HTERT RPE-1 (cell line): ENCODE data around the gene RNF32.
"Not testable (repeated sequence)": the region's sequence is repeated elsewhere in the genome, so short reads cannot be mapped to it uniquely, and the experiment has no call there.

ENCODE experiments used
- in situ Hi-C: fragments of 300-500 bp; cut with MboI; formaldehyde crosslinking; loops from 4 replicates; pipeline ENCODE4 v1.14.3; 2020; ENCODE audit warnings: low sequenced_read_pairs

The RNF32 gene

GRCh38 chr7:156673454-156673853 is 32.9 kb downstream of the RNF32 start:
- in situ Hi-C loops = no loop called here

GRCh38 chr7:156673902-156674301 is 33.3 kb downstream of the RNF32 start:
- in situ Hi-C loops = no loop called here

DNA sequence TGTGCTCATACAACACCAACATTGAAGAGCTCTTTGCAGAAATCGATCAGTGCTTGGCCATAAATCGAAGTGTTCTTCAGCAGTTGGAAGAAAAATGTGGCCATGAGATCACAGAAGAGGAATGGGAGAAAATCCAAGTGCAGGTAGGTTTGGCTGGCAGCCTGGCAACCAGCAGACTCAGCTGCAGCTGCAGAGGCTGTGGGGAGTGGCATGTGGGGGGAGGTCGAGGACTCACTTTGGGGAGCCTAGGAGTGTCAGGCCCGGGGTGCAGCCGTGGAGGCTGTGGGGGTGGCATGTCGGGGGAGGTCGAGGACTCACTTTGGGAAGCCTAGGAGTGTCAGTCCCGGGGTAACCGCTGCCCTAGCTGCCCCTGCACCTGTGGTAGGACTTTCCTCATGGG is 35.1 kb downstream of the RNF32 start:
- in situ Hi-C loops = no loop called here

DNA sequence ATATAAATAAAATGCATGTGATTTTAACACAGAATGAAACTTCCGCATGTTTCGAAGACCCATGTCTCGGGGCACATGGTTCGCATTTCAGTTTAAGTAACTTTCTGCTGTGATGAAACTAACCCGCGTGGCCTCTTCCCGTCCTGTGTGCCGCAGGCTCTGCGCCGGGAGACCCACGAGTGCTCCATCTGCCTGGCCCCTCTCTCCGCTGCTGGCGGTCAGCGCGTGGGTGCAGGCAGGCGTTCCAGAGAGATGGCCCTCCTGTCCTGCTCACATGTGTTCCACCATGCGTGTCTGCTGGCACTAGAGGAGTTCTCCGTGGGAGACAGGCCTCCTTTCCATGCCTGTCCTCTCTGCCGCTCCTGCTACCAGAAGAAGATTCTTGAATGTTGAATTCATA is 35.7 kb downstream of the RNF32 start:
- in situ Hi-C loops = no loop called here

- in situ Hi-C loops = no loop called here
Measured at GRCh38 chr7:156677374-156678054, 36.9 kb downstream of the RNF32 start.

GRCh38 chr7:156680281-156680680 is 39.7 kb downstream of the RNF32 start:
- in situ Hi-C loops = no loop called here

DNA sequence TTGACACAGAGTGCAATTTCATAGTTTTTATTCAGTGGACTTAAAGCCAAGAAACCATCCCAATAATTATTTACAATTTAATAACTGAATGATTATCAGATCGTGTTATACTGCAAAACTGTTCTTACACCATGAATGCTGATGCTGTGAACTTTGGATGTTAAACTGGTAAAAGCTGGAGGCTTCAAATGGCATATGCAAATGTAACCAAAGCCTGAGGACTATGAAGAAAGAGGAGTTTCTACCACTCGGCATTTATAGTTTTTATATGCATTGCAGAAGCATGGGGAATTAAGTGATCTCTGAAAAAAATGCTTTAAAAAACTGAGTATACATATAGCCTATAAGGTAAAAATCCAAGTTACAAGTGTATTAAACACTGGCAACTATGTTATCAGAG is 42.4 kb downstream of the RNF32 start:
- in situ Hi-C loops = no loop called here

- in situ Hi-C loops = no loop called here
Measured at GRCh38 chr7:156684251-156684650, 43.7 kb downstream of the RNF32 start.

GRCh38 chr7:156684661-156685060 is 44.1 kb downstream of the RNF32 start:
- in situ Hi-C loops = no loop called here

DNA sequence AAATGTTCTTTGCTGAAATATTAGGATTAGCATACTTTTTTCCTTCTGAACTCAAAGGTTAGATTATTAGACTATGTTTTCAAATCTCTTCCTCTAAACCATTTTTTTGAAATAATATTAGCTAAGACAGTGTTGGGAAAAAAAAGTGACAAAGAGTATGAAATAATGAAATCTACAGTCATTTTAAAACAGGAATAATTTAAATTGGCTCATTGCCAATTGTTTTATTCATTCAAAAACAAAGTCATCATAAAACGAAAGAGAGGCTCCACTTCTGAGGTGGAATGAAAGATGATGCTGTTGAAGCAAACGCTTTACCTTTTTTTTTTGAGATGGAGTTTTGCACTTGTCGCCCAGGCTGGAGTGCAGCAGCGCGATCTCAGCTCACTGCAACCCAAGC is 51.2 kb downstream of the RNF32 start:
- in situ Hi-C loops = no loop called here

- in situ Hi-C loops = no loop called here
Measured at GRCh38 chr7:156692849-156693248, 52.3 kb downstream of the RNF32 start.

DNA sequence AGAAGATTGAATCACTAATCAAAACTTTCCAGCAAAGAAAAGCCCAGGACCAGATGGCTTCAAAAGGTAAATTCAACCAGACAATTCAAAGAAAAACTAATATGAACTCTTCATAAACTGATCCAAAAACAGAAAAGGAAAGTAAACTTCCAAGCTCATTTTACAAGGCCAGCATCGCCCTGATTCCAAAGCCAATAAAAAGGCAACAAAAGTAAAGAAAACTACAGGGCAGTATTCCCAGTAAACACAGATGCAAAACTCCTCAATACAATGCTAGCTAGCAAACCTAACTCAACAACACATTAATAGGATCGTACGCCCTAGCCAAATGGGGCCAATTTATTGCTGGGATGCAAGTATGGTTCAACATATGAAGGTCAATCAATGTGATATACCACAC is 53.1 kb downstream of the RNF32 start:
- in situ Hi-C loops = no loop called here

DNA sequence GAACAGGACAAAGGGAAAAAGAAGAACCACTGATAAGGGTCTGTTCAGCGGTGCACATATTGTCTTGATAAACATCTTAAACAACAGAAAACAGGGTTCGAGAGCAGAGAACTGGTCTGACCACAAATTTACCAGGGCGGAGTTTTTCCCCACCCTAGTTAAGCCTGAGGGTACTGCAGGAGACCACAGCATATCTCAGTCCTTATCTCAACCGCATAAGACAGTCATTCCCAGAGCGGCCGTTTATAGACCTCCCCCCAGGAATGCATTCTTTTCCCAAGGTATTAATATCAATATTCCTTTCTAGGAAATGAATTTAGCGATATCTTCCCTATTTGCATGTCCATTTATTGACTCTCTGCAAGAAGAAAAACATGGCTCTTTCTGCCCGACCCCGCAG is 56.7 kb downstream of the RNF32 start:
- in situ Hi-C loops = not testable (repeated sequence)

DNA sequence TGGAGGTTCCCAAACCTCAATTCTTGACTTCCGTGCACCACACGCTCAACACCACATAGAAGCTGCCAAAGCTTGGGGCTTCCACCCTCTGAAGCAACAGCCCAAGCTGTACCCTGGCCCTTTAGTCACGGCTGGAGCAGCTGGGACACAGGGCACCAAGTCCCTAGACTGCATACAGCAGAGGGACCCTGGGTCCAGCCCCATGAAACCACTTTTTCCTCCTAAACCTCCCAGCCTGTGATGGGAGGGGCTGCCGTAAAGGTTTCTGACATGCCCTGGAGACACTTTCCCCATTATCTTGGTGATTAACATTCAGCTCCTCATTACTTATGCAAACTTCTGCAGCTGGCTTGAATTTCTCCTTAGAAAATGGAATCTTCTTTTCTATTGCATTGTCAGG is 57.9 kb downstream of the RNF32 start:
- in situ Hi-C loops = not testable (repeated sequence)

DNA sequence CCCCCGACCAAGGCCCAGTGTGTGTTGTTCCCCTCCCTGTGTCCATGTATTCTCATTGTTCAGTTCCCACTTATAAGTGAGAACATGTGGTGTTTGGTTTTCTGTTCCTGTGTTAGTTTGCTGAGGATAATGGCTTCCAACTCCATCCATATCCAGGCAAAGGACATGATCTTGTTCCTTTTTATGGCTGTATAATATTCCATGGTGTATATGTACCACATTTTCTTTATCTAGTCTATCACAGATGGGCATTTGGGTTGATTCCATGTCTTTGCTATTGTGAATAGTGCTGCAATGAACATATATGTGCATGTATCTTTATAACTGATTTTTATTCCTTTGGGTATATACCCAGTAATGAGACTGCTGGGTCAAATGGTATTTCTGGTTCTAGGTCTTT is 61.2 kb downstream of the RNF32 start:
- in situ Hi-C loops = not testable (repeated sequence)

- in situ Hi-C loops = no loop called here
Measured at GRCh38 chr7:156702399-156702798, 61.8 kb downstream of the RNF32 start.

GRCh38 chr7:156703209-156703608 is 62.6 kb downstream of the RNF32 start:
- in situ Hi-C loops = no loop called here

DNA sequence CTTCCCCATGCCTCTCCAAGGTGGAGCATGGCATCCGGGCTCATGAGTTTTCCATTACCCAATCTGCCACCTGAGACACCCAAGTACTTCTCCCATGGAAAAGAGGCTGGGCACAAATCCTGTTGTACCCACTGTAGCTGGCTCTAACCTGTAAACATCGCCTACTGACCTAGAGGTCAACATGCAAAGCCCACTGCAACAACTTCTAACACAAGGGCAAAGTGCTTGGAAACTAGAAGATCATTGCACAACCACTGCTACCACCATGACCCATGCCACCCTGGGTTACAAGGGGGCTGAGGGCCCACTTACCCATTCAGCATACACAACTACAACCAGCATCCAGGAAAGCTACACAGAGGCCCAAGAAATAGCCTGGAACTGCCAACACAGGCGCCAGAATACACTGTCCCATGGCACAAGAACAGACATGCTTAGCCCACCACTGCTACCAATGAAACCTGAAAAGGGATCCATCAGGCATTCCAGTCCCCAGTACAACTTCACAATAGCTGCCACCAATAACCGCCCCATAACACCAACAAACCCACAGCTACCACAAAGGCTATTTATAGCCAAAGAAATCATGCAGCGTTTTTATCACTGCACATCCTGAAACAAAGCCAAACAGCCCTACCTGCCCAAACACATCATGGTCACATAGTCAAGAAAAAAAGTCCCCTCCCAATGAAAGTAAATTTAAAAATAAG is 63.4 kb downstream of the RNF32 start:
- in situ Hi-C loops = no loop called here

DNA sequence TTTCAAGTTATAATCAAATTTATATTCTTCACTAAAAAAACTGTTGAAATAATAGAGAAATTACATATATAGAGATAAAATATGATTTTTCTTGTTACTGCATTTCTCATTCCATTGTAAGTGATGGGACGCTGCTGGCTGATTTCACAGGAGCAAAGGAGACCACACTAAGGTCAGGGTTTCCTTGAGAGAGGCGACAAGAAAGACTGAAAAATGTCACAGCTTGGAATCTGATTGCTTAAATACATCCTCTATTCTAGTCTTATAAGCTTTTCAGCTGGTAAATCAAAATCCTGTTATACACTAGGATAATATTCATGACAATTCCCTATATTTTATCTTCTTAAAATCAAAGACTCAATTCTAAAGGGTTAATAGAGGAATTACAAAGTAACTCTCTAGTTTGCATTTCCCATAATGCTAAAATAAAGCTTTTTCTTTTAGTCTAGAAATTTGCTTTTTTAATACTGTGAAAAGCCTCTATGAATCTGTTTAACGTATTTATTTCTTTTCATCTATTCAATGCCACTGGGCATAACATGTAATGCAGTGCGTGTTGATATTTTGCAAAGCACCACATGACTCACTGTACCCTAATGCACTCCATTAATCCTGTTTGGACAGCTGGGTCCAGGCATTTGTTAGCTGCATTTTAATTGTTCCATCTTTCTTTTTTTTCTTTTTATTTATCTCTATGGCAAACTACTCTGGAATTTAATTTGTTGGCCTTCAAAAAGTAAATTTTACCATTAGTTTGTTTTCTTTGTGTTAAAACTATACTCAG is 81.7 kb downstream of the RNF32 start:
- in situ Hi-C loops = no loop called here

DNA sequence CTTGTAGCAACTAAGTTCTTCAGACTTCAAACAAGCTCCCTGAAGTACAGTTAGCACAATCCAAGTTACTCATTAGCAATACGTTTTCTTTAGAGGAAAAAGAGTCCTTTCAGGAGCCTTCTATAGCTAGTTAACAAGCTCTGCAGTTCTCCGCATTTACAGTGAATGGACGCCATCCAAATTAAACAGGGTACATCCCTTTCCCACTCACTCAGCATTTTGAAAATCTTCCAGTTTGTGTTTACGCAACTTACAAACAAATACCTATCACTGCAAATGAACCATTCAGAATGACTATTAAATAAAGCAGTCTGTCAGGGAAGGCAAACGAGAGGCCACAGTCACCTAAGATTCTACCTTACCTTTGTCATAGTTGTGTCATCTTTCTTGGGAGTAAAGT is 84.5 kb downstream of the RNF32 start:
- in situ Hi-C loops = no loop called here

- in situ Hi-C loops = no loop called here
Measured at GRCh38 chr7:156725936-156726335, 85.4 kb downstream of the RNF32 start.
